ENCODE measurements around the gene ENPP4. TPM values are rescaled to one million over a fixed set of nuclear protein-coding genes. Genes with fewer than 3 reads are reported as not detected.
A peak's percentile ranks its signal among the peaks of the same experiment; 100 is the strongest.
"Not testable (repeated sequence)": the region's sequence is repeated elsewhere in the genome, so short reads cannot be mapped to it uniquely, and the experiment has no call there.

ENPP4 gene
- total RNA-seq: 10 to 100 TPM; 25.1 to 41.8 (median 33.1) TPM

GRCh38 chr6:46129629-46130511 is at the start of gene ENPP4:
ENPP4 (plus strand) TSS chr6:46129989; CDS start chr6:46139584, 9,595 bp downstream.
- in situ Hi-C loops (cut with MboI; ENCODE audit: low sequenced_read_pairs in 4 of 4): no loop called here
- H3K27ac ChIP-seq: peak within 1 kb of the TSS; percentile 89 to 92 (median 91)
- DNase-seq (peak; percentile 78 to 92), ATAC-seq (peak; percentile 95 to 97)
- peak within 1 kb of the TSS; percentile 72 to 97 (median 88) for H3K4me3 ChIP-seq
- no peaks in the 10 kb centered on the region for H3K9me3 ChIP-seq
- no peaks in the 10 kb centered on the region for H3K36me3 ChIP-seq
- peak; percentile 93 to 96 for TF ChIP-seq POLR2A (IDR thresholded peaks at IDR 0.05)
- TF ChIP-seq CTCF (IDR thresholded peaks at IDR 0.05 in 4 of 5, conservative IDR thresholded peaks at IDR 0.05 in 1 of 5): no peak
- peaks cover 28 to 29% of the 10 kb centered on the region in 2 donors for H3K4me1 ChIP-seq
- H3K27me3 ChIP-seq: no peaks in the 10 kb centered on the region
- intact Hi-C loops (cut with DNase I; ENCODE audit: low total_unique reads): loop anchor here (2.0 to 5.0 kb wide), 4 partner anchors 25 to 78 kb away; partner anchors contain the start of gene ENPP5

GRCh38 chr6:46080111-46080510 is 49.7 kb upstream of the ENPP4 start:
- intact Hi-C loops (cut with DNase I; ENCODE audit: low total_unique reads): no loop called here
- H3K4me3 ChIP-seq: no peak overlapping the region
- in situ Hi-C loops (cut with MboI; ENCODE audit: low sequenced_read_pairs in 4 of 4): loop anchor here in 2 of 4 donors (25.0 kb wide), 1 partner anchor 532 kb away; no protein-coding TSS in a partner anchor
- H3K27ac ChIP-seq: no peak overlapping the region
- peaks cover 0 to 7% of the 10 kb centered on the region in 2 donors for H3K4me1 ChIP-seq
- no peaks in the 10 kb centered on the region for H3K36me3 ChIP-seq
- DNase-seq: no peak
- ATAC-seq: no peak
- H3K9me3 ChIP-seq: no peaks in the 10 kb centered on the region
- TF ChIP-seq POLR2A (IDR thresholded peaks at IDR 0.05) (no peak), CTCF (IDR thresholded peaks at IDR 0.05 in 4 of 5, conservative IDR thresholded peaks at IDR 0.05 in 1 of 5) (no peak)
- H3K27me3 ChIP-seq: no peaks in the 10 kb centered on the region

GRCh38 chr6:46085688-46086087 is 44.1 kb upstream of the ENPP4 start:
- intact Hi-C loops (cut with DNase I; ENCODE audit: low total_unique reads); H3K36me3 ChIP-seq; H3K4me3 ChIP-seq; DNase-seq; H3K27ac ChIP-seq; ATAC-seq; H3K9me3 ChIP-seq; H3K27me3 ChIP-seq: not testable (repeated sequence)
- in situ Hi-C loops (cut with MboI; ENCODE audit: low sequenced_read_pairs in 4 of 4): loop anchor here in 2 of 4 donors (5.0 to 25.0 kb wide), 2 partner anchors 327 to 527 kb away; no protein-coding TSS in a partner anchor
- H3K4me1 ChIP-seq: peaks cover 0 to 10% of the 10 kb centered on the region in 2 donors

- in situ Hi-C loops (cut with MboI; ENCODE audit: low sequenced_read_pairs in 4 of 4): loop anchor here (5.0 to 25.0 kb wide), 5 partner anchors 114 to 522 kb away; no protein-coding TSS in a partner anchor
These were observed 39.4 kb upstream of the ENPP4 start for GRCh38 chr6:46090115-46091079.

More at GRCh38 chr6:46090115-46091079, 39.4 kb upstream of the ENPP4 start:
- ATAC-seq: peak; percentile 81 to 87
- TF ChIP-seq POLR2A (IDR thresholded peaks at IDR 0.05) (no peak), CTCF (IDR thresholded peaks at IDR 0.05 in 4 of 5, conservative IDR thresholded peaks at IDR 0.05 in 1 of 5) (peak; percentile 68 to 88 (median 80))
- Histone ChIP-seq H3K36me3 (no peaks in the 10 kb centered on the region), H3K4me1 (peaks cover 0 to 3% of the 10 kb centered on the region in 2 donors), H3K9me3 (no peaks in the 10 kb centered on the region), H3K27ac (no peak overlapping the region), H3K4me3 (no peak overlapping the region), H3K27me3 (no peaks in the 10 kb centered on the region)
- DNase-seq: peak; percentile 44 to 52
- intact Hi-C loops (cut with DNase I; ENCODE audit: low total_unique reads): loop anchor here (1.0 to 10.0 kb wide), 10 partner anchors 37 to 694 kb away; partner anchors contain the start of genes CYP39A1, ENPP4, RCAN2 and SLC25A27
